AG04449 (cell line): ENCODE measurements around the gene ARMC2.

Experiments used
- CTCF ChIA-PET: fragments of 350-600 bp; formaldehyde crosslinking; extraction: SDS; loops from one replicate; lab custom pipeline; 2021; ENCODE audit warnings: antibody characterized with exemption; lab: Yijun Ruan, JAX
- POLR2A ChIA-PET: fragments of 400-600, 350-600 bp; formaldehyde crosslinking; extraction: SDS; loops from one replicate; lab custom pipeline; 2020; ENCODE audit warnings: antibody characterized with exemption, inconsistent platforms; lab: Yijun Ruan, JAX
- DNase-seq: peaks from one replicate; pipeline ENCODE4 v3.0.0-alpha.2; 2010; ENCODE audit warnings: low read depth, low spot score
- H3K4me3 ChIP-seq: 2 replicates; pipeline ENCODE4 v1.5.1; 2011; ENCODE audit warnings: low read depth, mild to moderate bottlenecking, control low read depth, low read length
- CTCF ChIP-seq: IDR thresholded peaks from one replicate; pipeline ENCODE4 v1.5.1; 2011; ENCODE audit warnings: mild to moderate bottlenecking, moderate library complexity, low read length, control low read depth, inconsistent platforms; ENCODE audit not compliant: insufficient read depth; ENCODE audit errors: missing control alignments

ARMC2 gene

GRCh38 chr6:108845145-108845544 is 3.1 kb upstream of the ARMC2 start:
- DNase-seq: no peak
- ChIA-PET CTCF (interaction anchor here (1.0 to 5.5 kb wide), 5 partner anchors 8 to 303 kb away, joined by 3 to 64 read pairs (median 3); no protein-coding TSS in a partner anchor), POLR2A (no interaction called here)

GRCh38 chr6:108846101-108846500 is 2.1 kb upstream of the ARMC2 start:
- CTCF ChIA-PET: interaction anchor here (0.9 to 5.5 kb wide), 4 partner anchors 9 to 304 kb away, joined by 3 to 64 read pairs (median 9); no protein-coding TSS in a partner anchor
- H3K4me3 ChIP-seq: no peak overlapping the region
- TF ChIP-seq CTCF: no peak
- POLR2A ChIA-PET: no interaction called here
- no peak for DNase-seq

More at GRCh38 chr6:108845145-108845544, 3.1 kb upstream of the ARMC2 start:
- H3K4me3 ChIP-seq: no peak overlapping the region
- TF ChIP-seq CTCF: no peak

- DNase-seq: no peak
- H3K4me3 ChIP-seq: no peak overlapping the region
- ChIA-PET POLR2A (interaction anchor here (0.6 kb wide), 1 partner anchor 536 kb away, joined by 3 read pairs; no protein-coding TSS in a partner anchor), CTCF (interaction anchor here (0.9 to 5.5 kb wide), 4 partner anchors 10 to 305 kb away, joined by 3 to 64 read pairs (median 9); no protein-coding TSS in a partner anchor)
- no peak for TF ChIP-seq CTCF
Measured at GRCh38 chr6:108846628-108847027, 1.6 kb upstream of the ARMC2 start.

GRCh38 chr6:108847738-108848115 is 495 bp upstream of the ARMC2 start:
- TF ChIP-seq CTCF: no peak
- ChIA-PET CTCF (interaction anchor here (0.6 to 5.5 kb wide), 11 partner anchors 11 to 306 kb away, joined by 3 to 64 read pairs (median 4); no protein-coding TSS in a partner anchor), POLR2A (interaction anchor here (0.9 to 1.0 kb wide), 2 partner anchors 284 to 288 kb away, joined by 3 read pairs; no protein-coding TSS in a partner anchor)
- no peak for DNase-seq
- peak overlapping the region; percentile 87 for H3K4me3 ChIP-seq

GRCh38 chr6:108850669-108851465 is 2.6 kb downstream of the ARMC2 start:
- ChIA-PET CTCF (interaction anchor here (0.8 to 1.0 kb wide), 3 partner anchors 14 to 310 kb away, joined by 3 to 4 read pairs (median 3); no protein-coding TSS in a partner anchor), POLR2A (no interaction called here)
- no peak overlapping the region for H3K4me3 ChIP-seq
- no peak for DNase-seq
- no peak for TF ChIP-seq CTCF

- no peak for DNase-seq
- no peak for TF ChIP-seq CTCF
- ChIA-PET POLR2A (no interaction called here), CTCF (interaction anchor here (0.6 kb wide), 1 partner anchor 89 kb away, joined by 3 read pairs; no protein-coding TSS in a partner anchor)
- no peak overlapping the region for H3K4me3 ChIP-seq
Measured at GRCh38 chr6:108851756-108852155, 3.5 kb downstream of the ARMC2 start.
